Measurements from ENCODE around the gene CEACAM3.

- TF ChIP-seq EZH2 (IDR thresholded peaks at IDR 0.05; ENCODE audit: low read length, missing control alignments) (no peak), CTCF (conservative IDR thresholded peaks at IDR 0.05 in 1 of 2, IDR thresholded peaks at IDR 0.05 in 1 of 2; ENCODE audit: low read depth in 1 of 2, low read length in 2 of 2) (no peak)
These were observed 12.8 kb upstream of the CEACAM3 start for GRCh38 chr19:41783612-41784011.
